ENCODE results near the gene ENHO. TPM values are rescaled to one million over a fixed set of nuclear protein-coding genes. Genes with fewer than 3 reads are reported as not detected.

Gene ENHO
- total and polyA plus RNA-seq, 2 of the 8 experiments (the other 6 are each of a cell fraction or from before 2014, with no cell fraction given), result 12.2 to 49.4 TPM

GRCh38 chr9:34496149-34496712 is 26.6 kb downstream of the ENHO start (continued):
- TF ChIP-seq CHD7 (IDR thresholded peaks at IDR 0.05; ENCODE audit: insufficient replicate concordance, low read length), result no peak
- TF ChIP-seq MAFK (IDR thresholded peaks at IDR 0.05; ENCODE audit: low read depth, low read length), result no peak
- no peak for TF ChIP-seq SAP30 (IDR thresholded peaks at IDR 0.05; ENCODE audit: insufficient read depth, insufficient replicate concordance, low read length)
- TF ChIP-seq SUZ12 (IDR thresholded peaks at IDR 0.05; ENCODE audit: low read length), result no peak
